G401 (cell line): ENCODE measurements around the gene PLEKHG3. TPM values are rescaled to one million over a fixed set of nuclear protein-coding genes. Genes with fewer than 3 reads are reported as not detected.
"Not testable (repeated sequence)": the region's sequence is repeated elsewhere in the genome, so short reads cannot be mapped to it uniquely, and the experiment has no call there.

Experiments
- DNase-seq: peaks from one replicate; pipeline ENCODE4 v3.0.0-alpha.2; 2015; ENCODE audit warnings: low spot score
- in situ Hi-C: cut with HindIII; loops from 2 replicates; pipeline ENCODE4 v1.10.0; 2016; ENCODE audit warnings: low sequenced_read_pairs, mixed read lengths
- total RNA-seq: library from RNA; depleted of rRNA; stranded (reverse); fragments of >200 nt; shearing (Covaris generic); gene quantifications from 2 replicates; pipeline ENCODE4 v1.2.3, GENCODE V29; 2014

PLEKHG3 gene
- total RNA-seq, 1 experiment from 2014 or later = 6.7 TPM

DNA sequence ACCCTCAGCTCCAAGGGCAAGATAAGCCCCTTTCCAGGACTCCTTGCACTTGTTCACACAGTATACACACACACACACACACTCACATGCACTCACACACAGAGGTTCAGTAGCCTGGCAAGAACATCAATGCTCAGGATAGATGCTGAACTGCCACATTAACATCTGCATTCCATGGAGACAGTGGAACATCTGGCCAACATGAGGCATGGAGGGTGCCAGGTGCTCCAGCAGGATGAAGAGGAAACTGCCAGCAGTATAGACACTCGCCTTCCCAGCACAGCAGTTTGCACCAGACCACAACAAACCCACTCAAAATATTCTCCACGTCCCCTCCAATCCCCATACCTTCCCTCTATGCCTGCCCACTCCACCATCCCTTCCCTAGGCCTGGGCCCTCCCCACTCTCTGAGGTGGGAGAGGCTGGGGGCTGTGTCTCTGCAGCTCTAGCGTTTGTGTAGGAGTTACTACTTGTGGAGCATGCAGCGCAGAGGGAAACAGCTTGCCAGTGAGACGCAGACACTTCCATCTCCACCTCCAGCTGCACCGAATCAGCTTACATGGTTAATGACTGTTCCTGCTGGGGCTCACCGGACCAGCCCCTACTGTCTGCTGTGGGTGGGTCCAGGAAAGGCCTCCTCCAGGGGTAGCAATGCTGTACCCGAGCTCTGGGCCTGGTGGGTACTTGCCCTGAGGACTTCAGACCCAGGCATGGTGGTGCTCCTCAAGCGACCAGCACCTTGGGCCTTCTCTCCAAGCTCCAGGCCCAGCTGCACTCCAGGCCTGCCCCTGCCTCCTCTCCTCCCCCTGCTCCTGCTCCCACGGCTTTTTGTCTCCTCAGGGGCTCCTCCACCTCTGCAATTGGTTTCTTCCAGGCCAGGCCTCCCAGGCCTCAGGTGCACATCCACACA is 18.6 kb upstream of the PLEKHG3 start:
- DNase-seq = no peak
- in situ Hi-C loops = no loop called here

GRCh38 chr14:64686282-64686615 is 18.0 kb upstream of the PLEKHG3 start:
- in situ Hi-C loops = no loop called here

GRCh38 chr14:64688031-64688430 is 16.2 kb upstream of the PLEKHG3 start:
- in situ Hi-C loops = no loop called here
- DNase-seq = no peak

More at GRCh38 chr14:64686282-64686615, 18.0 kb upstream of the PLEKHG3 start:
- no peak for DNase-seq

GRCh38 chr14:64688811-64689281 is 15.4 kb upstream of the PLEKHG3 start:
- no peak for DNase-seq
- in situ Hi-C loops = no loop called here

DNA sequence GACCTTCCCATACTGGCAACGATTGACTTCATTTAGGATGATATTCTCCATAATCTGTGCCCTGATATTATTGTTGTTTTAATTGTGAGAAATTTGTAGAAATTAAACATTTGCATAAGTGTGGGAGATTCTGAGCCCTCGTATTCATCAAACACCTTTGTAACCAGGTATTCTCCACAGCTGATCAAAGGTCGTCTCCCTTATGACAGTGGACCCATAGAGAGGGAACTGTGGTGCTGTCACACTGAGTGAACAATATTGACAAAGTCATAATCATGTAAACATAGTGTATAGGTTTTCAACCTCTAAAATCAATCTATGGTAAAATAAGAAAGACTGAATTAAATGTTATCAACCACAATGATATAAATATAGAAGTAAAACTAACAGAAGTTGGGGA is 14.9 kb upstream of the PLEKHG3 start:
- in situ Hi-C loops = no loop called here

GRCh38 chr14:64690607-64691006 is 13.6 kb upstream of the PLEKHG3 start:
- in situ Hi-C loops, DNase-seq: not testable (repeated sequence)

More for the DNA sequence above, 14.9 kb upstream of the PLEKHG3 start:
- DNase-seq = no peak

DNA sequence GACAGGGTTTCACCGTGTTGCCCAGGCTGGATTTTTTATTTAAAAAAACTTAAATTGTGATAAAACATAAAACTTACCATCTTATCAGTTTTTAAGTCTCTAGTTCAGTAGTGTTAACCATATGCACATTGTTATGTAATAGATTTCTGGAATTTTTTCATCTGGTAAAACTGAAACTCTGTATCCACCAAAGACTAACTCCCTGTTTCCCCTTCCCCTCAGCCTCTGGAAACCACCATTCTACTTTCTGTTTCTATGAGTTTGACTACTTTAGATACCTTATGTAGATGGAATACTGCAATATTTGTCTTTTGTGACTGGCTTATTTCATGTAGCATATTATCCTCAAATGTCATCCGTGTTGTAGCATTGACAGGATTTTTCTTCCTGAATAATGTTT is 12.8 kb upstream of the PLEKHG3 start:
- in situ Hi-C loops = no loop called here
- no peak for DNase-seq

- in situ Hi-C loops = no loop called here
- DNase-seq = no peak
Observed at GRCh38 chr14:64692189-64692985, 11.8 kb upstream of the PLEKHG3 start.

GRCh38 chr14:64692986-64693809 is 11.0 kb upstream of the PLEKHG3 start:
- in situ Hi-C loops = no loop called here
- peak; percentile 96 for DNase-seq

DNA sequence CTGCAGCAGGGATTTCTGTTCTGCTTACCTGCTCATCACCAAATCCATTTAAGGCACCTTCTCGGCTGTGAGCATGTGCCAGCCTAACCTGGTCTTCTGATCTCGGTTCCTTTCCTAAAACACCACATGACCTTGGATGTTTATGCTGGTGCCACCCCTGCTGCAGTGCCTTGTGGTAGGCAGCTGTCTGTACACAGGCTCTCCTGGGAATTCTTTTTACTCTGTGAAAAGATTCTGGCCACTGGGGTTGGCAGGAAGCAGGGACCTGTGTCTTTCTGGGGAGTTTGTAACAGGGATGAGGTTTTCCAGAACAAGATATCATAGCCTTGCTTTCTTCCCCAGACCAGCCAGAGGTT is 10.4 kb upstream of the PLEKHG3 start:
- DNase-seq = no peak
- in situ Hi-C loops = no loop called here

DNA sequence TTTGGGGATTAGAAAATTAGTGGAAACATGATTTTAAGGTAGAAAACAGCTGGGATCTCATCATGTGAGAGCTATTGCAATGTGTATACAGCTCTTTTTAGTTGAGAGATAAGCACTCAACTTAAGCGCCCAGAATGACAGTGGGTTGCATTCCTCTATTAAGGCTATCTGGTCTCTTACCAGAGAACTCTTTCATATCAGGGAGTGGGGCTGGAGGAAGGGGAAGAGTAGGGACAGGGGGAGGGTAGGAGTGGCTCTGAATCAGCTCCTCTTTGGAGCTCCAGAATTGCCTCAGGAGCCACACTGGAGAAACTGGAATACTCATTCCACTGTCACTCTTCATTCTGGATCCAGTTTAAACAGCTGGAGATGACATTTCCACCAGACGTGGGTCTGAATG is 9.2 kb upstream of the PLEKHG3 start:
- in situ Hi-C loops = no loop called here
- DNase-seq = no peak

GRCh38 chr14:64696355-64696857 is 7.8 kb upstream of the PLEKHG3 start:
- in situ Hi-C loops = no loop called here
- DNase-seq = no peak

DNA sequence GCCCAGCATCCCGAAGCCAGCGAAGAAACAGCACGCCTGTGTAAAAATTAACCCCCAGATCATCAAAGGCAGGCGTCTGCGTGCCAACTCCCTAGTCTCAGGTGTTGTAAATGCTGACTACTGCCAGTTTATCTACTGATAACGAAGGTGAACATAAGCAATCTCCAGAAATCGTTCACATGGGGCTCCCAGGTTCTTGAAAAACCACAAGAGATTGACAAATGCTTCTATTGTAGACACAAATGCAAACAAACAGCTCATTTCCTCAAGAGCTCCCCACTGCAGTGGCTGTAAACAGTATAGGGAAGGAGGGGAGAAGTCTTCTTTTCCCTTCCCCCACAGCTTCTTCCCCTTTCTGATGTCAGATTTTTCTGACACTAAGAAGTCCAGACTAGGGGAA is 5.3 kb upstream of the PLEKHG3 start:
- DNase-seq = no peak
- in situ Hi-C loops = no loop called here

DNA sequence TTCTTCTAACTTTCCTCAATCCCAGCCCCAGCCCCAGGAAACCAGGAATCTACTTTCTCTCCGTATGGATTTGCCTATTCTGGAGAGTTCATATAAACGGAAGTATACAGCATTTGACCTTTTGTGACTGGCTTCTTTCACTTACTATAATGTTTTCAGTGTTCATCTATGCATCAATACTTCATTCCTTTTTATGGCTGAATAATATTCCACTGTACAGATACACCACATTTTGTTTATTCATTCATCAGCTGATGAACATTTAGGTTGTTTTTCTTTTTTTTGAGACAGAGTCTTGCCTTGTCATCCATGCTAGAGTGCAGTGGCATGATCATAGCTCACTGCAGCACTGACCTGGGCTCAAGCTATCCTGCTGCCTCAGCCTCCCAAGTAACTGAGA is 3.9 kb upstream of the PLEKHG3 start:
- no peak for DNase-seq
- in situ Hi-C loops = no loop called here

GRCh38 chr14:64700894-64701293 is 3.3 kb upstream of the PLEKHG3 start:
- in situ Hi-C loops = no loop called here

GRCh38 chr14:64701660-64702059 is 2.6 kb upstream of the PLEKHG3 start:
- in situ Hi-C loops = no loop called here
- no peak for DNase-seq

More at GRCh38 chr14:64700894-64701293, 3.3 kb upstream of the PLEKHG3 start:
- no peak for DNase-seq

GRCh38 chr14:64702493-64703394 is 1.5 kb upstream of the PLEKHG3 start:
- in situ Hi-C loops = no loop called here
- no peak for DNase-seq

GRCh38 chr14:64703395-64704142 is 655 bp upstream of the PLEKHG3 start:
- in situ Hi-C loops = no loop called here
- peak; percentile 27 for DNase-seq
